CD4-positive, alpha-beta T cell treated with Interleukin-10 for 1 hour (primary cell): ENCODE measurements around the gene DNMBP.
"Not testable (repeated sequence)": the region's sequence is repeated elsewhere in the genome, so short reads cannot be mapped to it uniquely, and the experiment has no call there.

Experiments
- DNase-seq: peaks from one replicate; pipeline ENCODE4 v3.0.0-alpha.2; 2020

The DNMBP gene

DNA sequence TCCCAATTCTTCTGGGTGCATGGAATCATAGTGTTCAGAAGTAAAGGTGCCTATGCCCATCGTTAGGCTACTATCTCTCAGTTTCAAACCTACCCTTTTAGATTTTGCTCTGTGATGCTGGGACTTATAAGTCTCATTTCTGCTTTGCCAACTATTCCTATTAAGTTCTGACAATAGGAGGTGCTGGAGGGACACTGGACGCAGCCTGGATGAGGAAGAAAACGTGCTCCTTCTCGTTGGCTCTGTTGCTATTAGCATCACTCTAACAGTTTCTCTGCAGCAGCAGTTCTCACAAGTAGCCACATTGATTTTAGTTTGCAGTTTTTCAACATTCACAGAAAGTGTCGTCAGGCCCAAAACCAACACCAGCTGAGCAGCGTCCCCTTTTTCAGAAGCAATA, 154.9 kb downstream of the DNMBP start:
- DNase-seq, result no peak

DNA sequence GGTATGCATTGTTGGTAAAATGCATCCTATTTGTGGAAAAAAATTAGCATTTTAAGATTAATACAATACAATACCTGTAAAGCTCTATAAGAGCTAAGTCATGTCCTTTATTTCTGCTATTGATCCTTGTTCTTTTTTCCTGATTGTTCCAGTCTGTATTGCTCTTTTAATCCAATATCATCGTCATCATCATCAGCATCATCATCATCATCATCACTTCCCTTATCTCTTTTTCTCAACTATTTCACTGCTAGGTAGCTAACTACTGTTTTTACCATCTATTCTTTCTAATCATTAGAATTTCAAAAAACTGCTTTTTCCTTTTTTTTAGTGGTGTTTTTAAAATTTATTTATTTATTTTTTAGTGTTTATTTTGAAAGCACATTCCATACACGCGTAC, 156.1 kb downstream of the DNMBP start:
- no peak for DNase-seq

DNA sequence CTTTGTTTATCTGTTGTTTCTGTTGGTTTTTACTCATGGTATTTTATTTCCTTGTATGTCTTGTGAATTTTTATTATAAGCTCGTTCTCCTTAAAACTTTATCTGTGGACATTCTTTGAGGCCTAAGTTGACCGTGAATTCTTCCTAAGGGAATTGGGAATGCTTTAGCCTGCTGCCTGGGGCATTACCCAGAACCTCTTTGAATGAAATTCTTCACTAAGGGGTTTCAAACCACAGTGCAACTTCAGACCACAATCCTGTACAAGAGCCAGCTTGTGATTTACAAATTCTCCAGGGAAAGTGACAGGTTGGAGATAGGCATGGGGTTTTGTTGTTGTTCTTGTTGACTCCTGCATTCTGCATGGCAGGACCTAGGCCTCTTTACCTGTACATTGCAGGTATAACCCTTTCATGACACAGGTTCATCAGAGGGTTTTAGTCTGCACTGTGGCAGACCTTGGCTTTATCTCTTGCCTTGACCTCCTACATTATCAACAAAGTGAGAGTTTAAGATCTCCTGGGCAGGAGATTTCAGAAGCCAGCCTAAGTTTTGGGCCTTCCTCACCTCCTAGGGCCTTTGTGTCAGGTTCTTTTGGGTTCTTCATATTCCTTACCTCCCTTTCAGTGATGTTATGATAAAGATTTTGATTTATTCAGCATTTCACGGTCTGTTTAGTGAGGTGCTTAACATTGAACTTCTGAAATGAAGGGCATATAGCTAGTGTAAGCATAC, 157.1 kb downstream of the DNMBP start:
- DNase-seq, result no peak

- DNase-seq, result no peak
These were observed 157.9 kb downstream of the DNMBP start for GRCh38 chr10:99851825-99852224.

GRCh38 chr10:99850767-99851340, 158.9 kb downstream of the DNMBP start:
- no peak for DNase-seq

DNA sequence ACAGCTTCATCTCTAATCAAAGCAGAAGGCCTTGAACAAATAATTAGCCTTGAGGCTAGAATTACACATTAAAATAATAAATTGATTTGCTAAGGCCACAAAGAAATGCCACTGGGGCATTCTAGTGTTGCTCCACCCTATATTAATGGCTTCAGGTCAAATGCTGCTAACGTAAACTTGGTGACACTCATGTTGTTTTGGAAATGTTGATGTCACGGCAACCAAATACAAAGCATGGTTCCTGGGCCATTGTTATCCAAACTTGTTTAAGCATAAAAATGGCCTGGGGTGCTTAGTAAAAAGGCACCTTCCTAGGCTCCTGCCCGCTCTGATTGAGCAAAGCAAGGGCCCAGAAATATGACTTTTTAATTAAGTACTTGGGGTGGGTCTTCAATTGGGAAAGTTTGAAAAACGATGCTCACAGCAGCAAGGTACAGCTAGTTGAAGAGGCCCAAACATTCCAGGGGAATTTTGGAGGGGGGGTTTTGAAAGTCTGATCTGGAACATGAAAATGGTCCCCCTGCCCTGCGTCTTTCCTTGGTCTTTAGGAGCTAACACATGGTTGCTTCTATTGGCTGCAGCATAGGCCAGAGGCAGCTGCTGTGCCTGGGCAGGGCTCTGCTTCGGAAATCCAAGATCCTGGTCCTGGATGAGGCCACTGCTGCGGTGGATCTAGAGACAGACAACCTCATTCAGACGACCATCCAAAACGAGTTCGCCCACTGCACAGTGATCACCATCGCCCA, 159.6 kb downstream of the DNMBP start:
- DNase-seq, result no peak

GRCh38 chr10:99849536-99849935, 160.2 kb downstream of the DNMBP start:
- DNase-seq, result no peak

GRCh38 chr10:99849057-99849456, 160.7 kb downstream of the DNMBP start:
- DNase-seq, result no peak

- DNase-seq, result peak; percentile 80
These were observed 163.8 kb downstream of the DNMBP start for GRCh38 chr10:99845837-99846382.

GRCh38 chr10:99844433-99844955, 165.3 kb downstream of the DNMBP start:
- DNase-seq, result no peak

DNA sequence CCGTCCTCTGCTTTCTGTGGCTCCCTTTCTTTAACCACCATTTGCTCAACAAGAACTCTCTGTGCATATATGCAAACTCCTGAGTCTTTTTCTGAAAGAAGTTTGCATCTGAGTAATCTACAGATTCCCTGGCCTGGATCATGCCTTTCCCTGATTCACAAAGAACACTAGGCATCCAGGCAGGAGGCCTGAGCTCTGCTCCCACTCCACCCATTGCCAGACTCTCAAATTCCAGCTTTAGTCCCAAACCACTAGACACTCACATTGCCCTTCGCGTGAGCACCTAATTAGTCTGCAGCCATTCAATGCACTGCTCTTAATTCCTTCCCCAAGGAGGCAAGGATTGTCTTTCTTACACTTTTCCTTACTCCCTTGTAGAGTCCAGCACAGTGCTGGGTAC, 166.4 kb downstream of the DNMBP start:
- no peak for DNase-seq

GRCh38 chr10:99841746-99842145, 168.0 kb downstream of the DNMBP start:
- no peak for DNase-seq

DNA sequence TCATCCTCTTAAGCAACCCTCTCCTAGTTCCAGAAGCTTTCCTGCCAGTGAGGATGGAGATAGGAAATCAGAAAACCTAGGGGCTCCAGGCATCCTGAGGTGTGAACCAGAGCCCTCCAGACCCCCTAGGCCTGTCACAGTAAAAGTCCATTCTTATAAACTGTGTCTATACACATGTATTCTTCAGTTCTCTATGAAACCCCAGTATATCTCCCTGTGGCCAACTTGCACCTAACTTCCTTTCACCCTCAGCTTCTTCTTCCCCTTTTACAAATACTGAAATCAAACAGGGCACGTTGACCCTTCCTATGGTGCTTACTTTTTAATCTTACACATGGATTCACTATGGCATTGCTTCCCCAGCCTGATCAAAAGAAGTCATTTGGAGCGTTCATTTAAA, 168.9 kb downstream of the DNMBP start:
- not testable (repeated sequence) for DNase-seq

- DNase-seq, result no peak
These were observed 173.0 kb downstream of the DNMBP start for GRCh38 chr10:99836711-99837110.

- DNase-seq, result no peak
These were observed 173.8 kb downstream of the DNMBP start for GRCh38 chr10:99835947-99836346.

DNA sequence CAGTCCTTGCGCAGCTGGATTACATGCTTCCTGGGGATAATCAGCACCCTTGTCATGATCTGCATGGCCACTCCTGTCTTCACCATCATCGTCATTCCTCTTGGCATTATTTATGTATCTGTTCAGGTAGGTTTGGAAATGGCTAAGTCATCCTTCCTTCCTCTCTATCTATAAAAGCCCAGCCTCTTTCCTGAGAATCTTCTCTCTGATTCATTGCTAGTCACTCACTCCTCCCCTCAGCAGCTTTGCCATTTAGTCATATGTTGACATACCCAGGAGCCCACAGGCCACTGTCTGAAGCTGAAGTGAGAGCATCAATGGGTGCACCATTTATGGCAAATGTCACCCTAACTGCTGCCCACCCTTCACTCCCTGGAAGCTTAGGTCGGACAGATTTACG, 175.3 kb downstream of the DNMBP start:
- no peak for DNase-seq

DNA sequence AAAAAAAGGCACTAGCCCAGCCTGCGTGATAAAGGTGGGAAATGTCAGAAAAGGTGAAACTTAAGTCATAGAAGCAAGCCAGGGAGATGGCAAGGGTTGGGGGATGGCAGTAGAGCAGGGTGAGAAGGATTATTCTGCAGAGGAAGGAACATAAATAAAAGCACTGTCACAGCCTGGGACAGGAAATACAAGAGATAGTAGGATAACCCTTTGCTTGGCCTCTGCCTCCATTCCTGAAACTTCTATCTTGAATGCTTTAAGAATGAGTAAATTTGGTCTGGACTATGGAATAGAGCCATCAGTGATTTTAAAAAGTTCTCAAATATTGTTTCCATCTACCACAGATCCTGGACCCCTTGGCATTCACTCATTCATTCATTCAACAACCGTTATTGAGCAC, 177.3 kb downstream of the DNMBP start:
- DNase-seq, result no peak

DNA sequence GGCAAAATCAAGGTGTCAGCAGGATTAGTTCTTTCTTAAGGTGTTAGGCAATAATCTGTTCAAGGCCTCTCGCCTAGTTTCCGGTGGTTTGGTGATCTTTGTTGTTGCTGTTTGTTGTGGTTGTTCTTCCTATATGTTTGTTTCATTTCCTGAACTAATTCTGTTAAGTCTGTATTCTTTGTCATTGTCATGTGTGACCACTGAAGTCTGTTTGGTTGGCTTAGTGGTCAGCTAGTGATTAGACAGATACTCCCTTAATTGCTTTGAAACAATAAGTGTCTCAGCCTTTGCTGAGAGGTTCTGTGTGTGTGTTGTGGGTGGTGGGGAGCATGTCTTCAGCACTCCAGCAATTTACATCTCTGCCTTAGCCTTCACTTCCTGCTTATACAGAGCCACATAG, 181.3 kb downstream of the DNMBP start:
- DNase-seq, result peak; percentile 5

DNA sequence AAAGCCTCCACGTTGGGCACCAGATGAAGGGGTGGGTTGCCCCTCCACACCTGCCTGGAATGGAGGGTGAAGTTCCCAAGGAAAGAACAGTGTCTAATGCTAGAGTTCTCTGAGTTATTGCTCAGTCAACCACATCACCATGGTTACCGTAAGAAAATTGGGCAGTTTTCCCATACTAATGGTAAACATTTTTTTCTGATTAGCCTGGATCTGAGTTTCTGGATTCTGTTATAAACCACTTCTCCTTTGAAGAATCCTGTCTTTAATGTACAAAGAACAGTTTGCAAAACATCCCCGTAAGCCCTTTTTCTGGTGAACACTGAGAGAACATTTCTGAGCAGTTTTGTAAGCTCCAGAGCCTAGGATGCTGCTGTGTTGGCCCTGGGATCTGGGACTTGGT, 181.8 kb downstream of the DNMBP start:
- no peak for DNase-seq
